GM18507 (cell line): ENCODE results near the gene ZNF112.

Experiments
- DNase-seq: peaks from one replicate; pipeline ENCODE4 v3.0.0; 2011; ENCODE audit warnings: low read depth; ENCODE audit not compliant: insufficient read length; ENCODE audit errors: extremely low spot score
- FAIRE-seq: peaks from 2 replicates; lab custom pipeline; 2011; peaks lifted over from hg19 to GRCh38; lab: Jason Lieb, UNC

ZNF112 gene

GRCh38 chr19:44303320-44303719, 53.2 kb downstream of the ZNF112 start:
- DNase-seq (no peak), FAIRE-seq (no peak)

GRCh38 chr19:44284968-44285367, 71.5 kb downstream of the ZNF112 start:
- no peak for FAIRE-seq

GRCh38 chr19:44282846-44283245, 73.6 kb downstream of the ZNF112 start:
- FAIRE-seq (no peak), DNase-seq (no peak)

More at GRCh38 chr19:44284968-44285367, 71.5 kb downstream of the ZNF112 start:
- no peak for DNase-seq

GRCh38 chr19:44280916-44281315, 75.6 kb downstream of the ZNF112 start:
- FAIRE-seq (no peak), DNase-seq (no peak)

- FAIRE-seq (no peak), DNase-seq (no peak)
Measured at GRCh38 chr19:44278181-44278690, 78.2 kb downstream of the ZNF112 start.

GRCh38 chr19:44277331-44277730, 79.1 kb downstream of the ZNF112 start:
- FAIRE-seq, result no peak

More at GRCh38 chr19:44277331-44277730, 79.1 kb downstream of the ZNF112 start:
- DNase-seq, result no peak
